Chondrocyte (in vitro differentiated cells): ENCODE measurements around the gene FAM50B. TPM values are rescaled to one million over a fixed set of nuclear protein-coding genes. Genes with fewer than 3 reads are reported as not detected.
A peak's percentile ranks its signal among the peaks of the same experiment; 100 is the strongest.

Experiments used
- DNase-seq: peaks from one replicate; pipeline ENCODE4 v3.0.0; 2021; ENCODE audit warnings: mixed read lengths, low spot score
- H3K27ac Mint-ChIP-seq: one replicate; pipeline ENCODE4 v1.8.0; 2021; ENCODE audit warnings: mild to moderate bottlenecking, moderate library complexity, mixed read lengths; ENCODE audit not compliant: unreplicated experiment
- H3K27me3 Mint-ChIP-seq: 2 replicates; pipeline ENCODE4 v1.8.0; 2021; ENCODE audit warnings: low read depth, mixed read lengths
- H3K36me3 Mint-ChIP-seq: 2 replicates; pipeline ENCODE4 v1.8.0; 2021; ENCODE audit warnings: low read depth, mixed read lengths
- H3K4me1 Mint-ChIP-seq: 2 replicates; pipeline ENCODE4 v1.8.0; 2021; ENCODE audit warnings: low read depth, mild to moderate bottlenecking, mixed read lengths
- H3K4me3 Mint-ChIP-seq: one replicate; pipeline ENCODE4 v1.8.0; 2021; ENCODE audit warnings: mild to moderate bottlenecking, moderate library complexity, mixed read lengths; ENCODE audit not compliant: unreplicated experiment
- H3K9me3 Mint-ChIP-seq: 2 replicates; pipeline ENCODE4 v1.8.0; 2021; ENCODE audit warnings: low read depth, mixed read lengths
- total RNA-seq: library from RNA; stranded (reverse); gene quantifications from 3 replicates; pipeline ENCODE4 v1.2.1, GENCODE V29; 2021
- TF ChIP-seq, protein P1 (sequence below): fragments of 200-600 bp; sonication (generic); IDR thresholded peaks from 2 replicates; pipeline ENCODE4 v1.5.0; 2021; ENCODE audit warnings: antibody characterized with exemption, mild to moderate bottlenecking, moderate library complexity

The FAM50B gene
- total RNA-seq, 1 donor from 2014 or later = 1.8 TPM

DNA sequence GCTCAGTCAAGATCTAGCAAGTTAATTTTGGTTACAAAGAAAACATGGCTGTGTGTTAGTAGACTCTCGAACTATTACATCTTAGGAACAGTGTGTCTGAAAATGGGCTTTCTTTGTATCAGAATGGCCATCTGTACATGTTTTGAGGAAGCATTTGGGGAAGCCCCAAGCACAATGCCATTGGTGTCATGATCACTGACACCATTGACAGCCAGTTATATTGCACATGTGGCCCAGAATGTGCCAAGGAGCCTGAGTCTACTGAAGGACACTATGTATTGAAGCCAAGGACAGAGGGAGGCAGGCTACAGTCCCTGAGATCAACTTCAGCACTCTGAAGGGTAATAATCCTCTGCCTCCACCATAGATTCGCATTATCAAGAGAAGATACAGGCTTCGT is 12.6 kb upstream of the FAM50B start:
- peaks cover 2% of the 10 kb centered on the region for H3K36me3 Mint-ChIP-seq
- DNase-seq = no peak
- H3K4me3 Mint-ChIP-seq = no peak overlapping the region
- H3K27me3 Mint-ChIP-seq = no peaks in the 10 kb centered on the region
- peaks cover 46% of the 10 kb centered on the region for H3K4me1 Mint-ChIP-seq
- H3K9me3 Mint-ChIP-seq = peaks cover 3% of the 10 kb centered on the region
- TF ChIP-seq, protein P1, sequence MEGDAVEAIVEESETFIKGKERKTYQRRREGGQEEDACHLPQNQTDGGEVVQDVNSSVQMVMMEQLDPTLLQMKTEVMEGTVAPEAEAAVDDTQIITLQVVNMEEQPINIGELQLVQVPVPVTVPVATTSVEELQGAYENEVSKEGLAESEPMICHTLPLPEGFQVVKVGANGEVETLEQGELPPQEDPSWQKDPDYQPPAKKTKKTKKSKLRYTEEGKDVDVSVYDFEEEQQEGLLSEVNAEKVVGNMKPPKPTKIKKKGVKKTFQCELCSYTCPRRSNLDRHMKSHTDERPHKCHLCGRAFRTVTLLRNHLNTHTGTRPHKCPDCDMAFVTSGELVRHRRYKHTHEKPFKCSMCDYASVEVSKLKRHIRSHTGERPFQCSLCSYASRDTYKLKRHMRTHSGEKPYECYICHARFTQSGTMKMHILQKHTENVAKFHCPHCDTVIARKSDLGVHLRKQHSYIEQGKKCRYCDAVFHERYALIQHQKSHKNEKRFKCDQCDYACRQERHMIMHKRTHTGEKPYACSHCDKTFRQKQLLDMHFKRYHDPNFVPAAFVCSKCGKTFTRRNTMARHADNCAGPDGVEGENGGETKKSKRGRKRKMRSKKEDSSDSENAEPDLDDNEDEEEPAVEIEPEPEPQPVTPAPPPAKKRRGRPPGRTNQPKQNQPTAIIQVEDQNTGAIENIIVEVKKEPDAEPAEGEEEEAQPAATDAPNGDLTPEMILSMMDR = no peak
- H3K27ac Mint-ChIP-seq = no peak overlapping the region

GRCh38 chr6:3837781-3838180 is 11.4 kb upstream of the FAM50B start:
- no peak for DNase-seq
- TF ChIP-seq, protein P1 = no peak
- Mint-ChIP-seq H3K27me3 (no peaks in the 10 kb centered on the region), H3K9me3 (no peaks in the 10 kb centered on the region), H3K27ac (peak overlapping the region; percentile 42), H3K36me3 (peaks cover 2% of the 10 kb centered on the region), H3K4me3 (no peak overlapping the region), H3K4me1 (peaks cover 48% of the 10 kb centered on the region)

- TF ChIP-seq, protein P1 = no peak
- H3K4me3 Mint-ChIP-seq = no peak overlapping the region
- no peaks in the 10 kb centered on the region for H3K27me3 Mint-ChIP-seq
- DNase-seq = no peak
- H3K36me3 Mint-ChIP-seq = peaks cover 2% of the 10 kb centered on the region
- no peaks in the 10 kb centered on the region for H3K9me3 Mint-ChIP-seq
- peaks cover 61% of the 10 kb centered on the region for H3K4me1 Mint-ChIP-seq
- peak overlapping the region; percentile 86 for H3K27ac Mint-ChIP-seq
These were observed 9.9 kb upstream of the FAM50B start for GRCh38 chr6:3838992-3839867.

DNA sequence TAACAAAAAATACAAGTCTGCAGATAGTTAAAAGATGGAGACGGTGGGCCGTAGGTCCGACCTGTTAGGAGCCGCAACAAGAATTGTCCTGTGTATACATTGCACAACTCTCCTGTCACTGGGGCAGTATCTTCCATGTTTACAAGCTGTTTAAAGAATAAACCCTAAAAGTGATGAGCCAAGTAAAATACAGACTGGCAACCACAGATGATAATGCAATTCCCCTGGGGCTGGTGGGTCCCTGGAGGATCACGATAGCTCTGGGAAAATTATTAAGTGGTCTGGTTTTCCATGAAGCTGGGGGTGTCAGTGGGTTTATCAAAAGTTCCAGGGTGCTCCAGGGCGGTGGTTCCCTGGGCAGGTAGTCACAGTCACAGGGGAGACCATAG is 8.1 kb upstream of the FAM50B start:
- no peak for DNase-seq
- H3K9me3 Mint-ChIP-seq = no peaks in the 10 kb centered on the region
- no peaks in the 10 kb centered on the region for H3K27me3 Mint-ChIP-seq
- peak overlapping the region; percentile 97 for H3K27ac Mint-ChIP-seq
- TF ChIP-seq, protein P1 = no peak
- no peak overlapping the region for H3K4me3 Mint-ChIP-seq
- peaks cover 2% of the 10 kb centered on the region for H3K36me3 Mint-ChIP-seq
- peaks cover 69% of the 10 kb centered on the region for H3K4me1 Mint-ChIP-seq

DNA sequence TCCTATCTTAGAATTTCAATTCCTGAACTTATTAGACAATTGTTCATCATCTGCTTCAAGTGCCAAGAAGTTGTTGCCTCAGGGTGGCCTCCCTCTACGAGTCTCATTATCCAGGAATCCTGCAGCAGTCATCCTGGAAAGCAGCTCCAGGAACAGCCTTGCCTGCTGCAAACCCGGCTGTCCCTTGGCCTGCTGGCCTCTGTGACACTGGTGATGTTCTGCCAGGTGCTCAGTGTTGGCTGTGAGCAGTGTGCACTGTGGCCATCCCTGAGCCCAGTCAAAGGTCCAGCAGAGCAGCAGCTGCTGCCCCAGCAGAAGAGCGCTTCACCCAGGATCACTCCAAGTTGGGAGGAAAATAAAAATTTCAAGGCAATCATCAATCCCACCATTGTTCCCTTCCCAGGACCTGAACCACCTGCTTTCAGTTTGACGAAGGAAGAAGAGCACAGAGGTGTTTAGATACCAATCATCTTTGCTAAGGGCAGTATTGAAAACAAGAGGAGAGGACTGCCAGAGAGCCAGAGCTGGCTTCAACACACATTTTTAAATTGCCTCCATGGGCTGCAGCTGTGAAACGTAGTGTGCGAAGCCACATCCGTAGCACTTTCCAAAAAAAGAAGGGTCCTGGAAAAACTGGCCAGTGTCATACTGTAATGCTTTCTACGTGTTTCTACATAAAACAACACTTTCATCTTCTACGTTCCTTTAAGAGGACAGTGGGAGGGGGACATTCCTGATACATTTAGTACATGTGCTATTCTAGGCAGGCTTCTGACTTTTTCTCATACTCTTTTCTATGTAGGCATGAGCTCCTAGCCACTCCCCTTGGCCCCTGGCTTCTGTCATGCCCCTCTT is 7.2 kb upstream of the FAM50B start:
- TF ChIP-seq, protein P1 = no peak
- H3K27ac Mint-ChIP-seq = peak overlapping the region; percentile 97
- DNase-seq = no peak
- peaks cover 2% of the 10 kb centered on the region for H3K36me3 Mint-ChIP-seq
- H3K27me3 Mint-ChIP-seq = no peaks in the 10 kb centered on the region
- peak overlapping the region; percentile 32 for H3K4me3 Mint-ChIP-seq
- H3K9me3 Mint-ChIP-seq = no peaks in the 10 kb centered on the region
- peaks cover 69% of the 10 kb centered on the region for H3K4me1 Mint-ChIP-seq
